SU-DHL-6 (cell line): ENCODE data around the gene TMED8.
"Not testable (repeated sequence)": the region's sequence is repeated elsewhere in the genome, so short reads cannot be mapped to it uniquely, and the experiment has no call there.

Experiments
- H2AFZ ChIP-seq: fragments of 200-600 bp; sonication (generic); 2 replicates; pipeline ENCODE4 v1.6.1; 2014; ENCODE audit warnings: low read depth, mild to moderate bottlenecking, moderate library complexity, mixed read lengths, antibody characterized with exemption, low read length; ENCODE audit not compliant: severe bottlenecking
- H3F3A ChIP-seq: fragments of 200-600 bp; shearing (Covaris generic); 2 replicates; pipeline ENCODE4 v1.6.0; 2016; ENCODE audit warnings: antibody characterized with exemption, mild to moderate bottlenecking; ENCODE audit not compliant: insufficient read depth
- H3K27ac ChIP-seq: fragments of 200-600 bp; sonication (generic); 2 replicates; pipeline ENCODE4 v1.5.1; 2016; ENCODE audit warnings: low read depth, mild to moderate bottlenecking, low read length, moderate library complexity, mixed read lengths
- H3K27me3 ChIP-seq: fragments of 200-600 bp; sonication (generic), shearing (Covaris generic); 2 replicates; pipeline ENCODE4 v1.6.0; 2014; ENCODE audit warnings: mild to moderate bottlenecking, low read length
- H3K36me3 ChIP-seq: fragments of 200-600 bp; sonication (generic); 2 replicates; pipeline ENCODE4 v1.6.1; 2014; ENCODE audit warnings: mild to moderate bottlenecking, low read length, mixed read lengths
- H3K4me2 ChIP-seq: fragments of 300-600, 200-600 bp; shearing (Covaris generic), sonication (generic); 2 replicates; pipeline ENCODE4 v1.6.0; 2014; ENCODE audit warnings: low read length, low read depth, mild to moderate bottlenecking; ENCODE audit not compliant: poor library complexity, severe bottlenecking
- H3K4me3 ChIP-seq: fragments of 200-600 bp; sonication (generic); 2 replicates; pipeline ENCODE4 v1.5.1; 2014; ENCODE audit warnings: antibody characterized with exemption, low read length, mild to moderate bottlenecking, mixed read lengths; ENCODE audit not compliant: insufficient read depth, poor library complexity, severe bottlenecking
- H3K79me2 ChIP-seq: fragments of 200-600 bp; sonication (generic); 2 replicates; pipeline ENCODE4 v1.6.1; 2014; ENCODE audit warnings: mild to moderate bottlenecking, low read length, moderate library complexity; ENCODE audit not compliant: insufficient read depth
- H3K9ac ChIP-seq: fragments of 200-600 bp; sonication (generic); 2 replicates; pipeline ENCODE4 v1.7.0; 2014; ENCODE audit warnings: mild to moderate bottlenecking, low read length
- H3K9me2 ChIP-seq: fragments of 200-600 bp; sonication (generic); replicated peaks from 2 replicates; pipeline ENCODE4 v1.6.1; 2014; ENCODE audit warnings: low read length; ENCODE audit not compliant: insufficient read depth
- H3K9me3 ChIP-seq: fragments of 200-600 bp; sonication (generic); 2 replicates; pipeline ENCODE4 v1.6.1; 2014; ENCODE audit warnings: low read length, mixed read lengths; ENCODE audit not compliant: insufficient read depth
- H4K20me1 ChIP-seq: fragments of 200-600 bp; sonication (generic); 2 replicates; pipeline ENCODE4 v1.6.1; 2014; ENCODE audit warnings: low read depth, mild to moderate bottlenecking, antibody characterized with exemption, low read length, moderate library complexity, mixed read lengths
- EZH2phosphoT487 ChIP-seq: fragments of 200-600 bp; sonication (generic), shearing (Covaris generic); conservative IDR thresholded peaks from 2 replicates; pipeline ENCODE4 v1.6.1; 2018; ENCODE audit warnings: mild to moderate bottlenecking, antibody characterized with exemption, low read length, moderate library complexity, mixed read lengths
- TF ChIP-seq, protein P1 (sequence below): fragments of 200-600 bp; sonication (generic); IDR thresholded peaks from one replicate; pipeline ENCODE4 v1.5.1; 2017; ENCODE audit warnings: antibody characterized with exemption, mild to moderate bottlenecking, low read length, moderate library complexity; ENCODE audit not compliant: insufficient read depth, poor library complexity, severe bottlenecking

TMED8 gene

DNA sequence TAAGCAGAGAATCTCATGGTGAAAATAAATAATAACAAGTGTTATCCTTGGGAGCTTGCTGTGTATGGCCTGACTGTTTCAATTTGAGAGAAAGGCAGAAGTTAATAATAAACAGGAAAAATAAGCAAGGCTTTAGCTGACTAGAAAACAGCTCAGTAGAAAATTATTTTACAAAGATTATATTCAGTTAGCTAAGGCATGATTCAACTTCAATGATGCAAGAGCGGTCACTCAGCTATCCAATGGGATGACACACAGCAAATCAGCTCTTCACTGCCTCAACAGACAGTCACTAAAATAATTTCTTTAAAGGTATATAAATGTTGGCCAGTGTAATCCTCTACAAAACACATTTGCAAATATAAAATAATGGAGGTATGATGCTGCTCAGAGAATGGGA, 37.5 kb downstream of the TMED8 start:
- Histone ChIP-seq H2AFZ (no peak overlapping the region), H4K20me1 (no peaks in the 10 kb centered on the region), H3K9ac (no peak overlapping the region), H3K79me2 (no peaks in the 10 kb centered on the region), H3K9me3 (no peaks in the 10 kb centered on the region), H3K4me2 (no peak overlapping the region), H3K9me2 (no peaks in the 10 kb centered on the region), H3K36me3 (no peaks in the 10 kb centered on the region), H3K4me3 (no peak overlapping the region), H3K27me3 (no peaks in the 10 kb centered on the region), H3F3A (peaks cover 2% of the 10 kb centered on the region), H3K27ac (no peak overlapping the region)
- no peak for TF ChIP-seq EZH2phosphoT487
- TF ChIP-seq, protein P1, sequence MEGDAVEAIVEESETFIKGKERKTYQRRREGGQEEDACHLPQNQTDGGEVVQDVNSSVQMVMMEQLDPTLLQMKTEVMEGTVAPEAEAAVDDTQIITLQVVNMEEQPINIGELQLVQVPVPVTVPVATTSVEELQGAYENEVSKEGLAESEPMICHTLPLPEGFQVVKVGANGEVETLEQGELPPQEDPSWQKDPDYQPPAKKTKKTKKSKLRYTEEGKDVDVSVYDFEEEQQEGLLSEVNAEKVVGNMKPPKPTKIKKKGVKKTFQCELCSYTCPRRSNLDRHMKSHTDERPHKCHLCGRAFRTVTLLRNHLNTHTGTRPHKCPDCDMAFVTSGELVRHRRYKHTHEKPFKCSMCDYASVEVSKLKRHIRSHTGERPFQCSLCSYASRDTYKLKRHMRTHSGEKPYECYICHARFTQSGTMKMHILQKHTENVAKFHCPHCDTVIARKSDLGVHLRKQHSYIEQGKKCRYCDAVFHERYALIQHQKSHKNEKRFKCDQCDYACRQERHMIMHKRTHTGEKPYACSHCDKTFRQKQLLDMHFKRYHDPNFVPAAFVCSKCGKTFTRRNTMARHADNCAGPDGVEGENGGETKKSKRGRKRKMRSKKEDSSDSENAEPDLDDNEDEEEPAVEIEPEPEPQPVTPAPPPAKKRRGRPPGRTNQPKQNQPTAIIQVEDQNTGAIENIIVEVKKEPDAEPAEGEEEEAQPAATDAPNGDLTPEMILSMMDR: no peak

DNA sequence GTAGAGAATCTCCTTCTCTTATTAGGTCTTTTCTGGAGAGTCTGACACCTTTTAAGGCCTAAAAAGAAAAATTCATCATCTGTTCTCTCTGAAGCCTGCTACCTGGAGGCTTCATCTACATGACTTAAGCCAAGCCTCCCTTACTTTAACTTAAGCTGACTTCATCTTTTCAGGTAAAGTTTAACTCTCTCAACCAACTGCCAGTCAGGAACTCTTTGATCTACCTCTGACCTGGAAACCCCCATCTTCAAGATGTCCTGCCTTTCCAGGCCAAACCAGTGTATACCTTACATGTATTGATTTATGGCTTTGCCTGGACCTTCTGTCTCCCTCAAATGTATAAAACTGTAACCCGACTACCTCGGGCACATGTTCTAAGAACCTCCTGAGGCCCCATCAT, 38.6 kb downstream of the TMED8 start:
- H3K27ac ChIP-seq: no peak overlapping the region
- H3K36me3 ChIP-seq: no peaks in the 10 kb centered on the region
- no peaks in the 10 kb centered on the region for H4K20me1 ChIP-seq
- no peaks in the 10 kb centered on the region for H3K27me3 ChIP-seq
- no peak for TF ChIP-seq EZH2phosphoT487
- TF ChIP-seq, protein P1: no peak
- no peak overlapping the region for H3K4me3 ChIP-seq
- no peak overlapping the region for H2AFZ ChIP-seq
- H3K9me2 ChIP-seq: no peaks in the 10 kb centered on the region
- no peak overlapping the region for H3K9ac ChIP-seq
- no peaks in the 10 kb centered on the region for H3K9me3 ChIP-seq
- no peaks in the 10 kb centered on the region for H3K79me2 ChIP-seq
- no peak overlapping the region for H3K4me2 ChIP-seq
- peaks cover 4% of the 10 kb centered on the region for H3F3A ChIP-seq

DNA sequence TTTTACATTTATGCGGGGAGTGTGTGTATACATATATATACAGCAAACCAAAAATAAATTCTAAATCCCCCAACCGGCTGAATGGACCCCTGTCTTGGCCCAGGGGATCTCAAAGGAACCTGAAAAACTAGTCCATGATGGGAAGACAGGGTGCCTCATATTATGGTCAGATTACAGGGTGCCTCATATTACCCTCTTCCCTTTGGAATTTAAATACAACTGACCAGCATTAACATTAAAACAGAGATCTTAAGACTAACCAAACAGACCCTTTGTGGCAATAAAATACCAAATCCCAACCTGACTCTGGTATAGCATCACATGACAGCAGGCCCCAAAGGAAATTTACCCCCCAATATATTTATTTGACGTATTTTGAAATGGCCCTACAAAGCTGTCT, 39.0 kb downstream of the TMED8 start:
- no peaks in the 10 kb centered on the region for H3K79me2 ChIP-seq
- H3K9me3 ChIP-seq: no peaks in the 10 kb centered on the region
- no peak for TF ChIP-seq EZH2phosphoT487
- TF ChIP-seq, protein P1: no peak
- H2AFZ ChIP-seq: no peak overlapping the region
- H3K27ac ChIP-seq: no peak overlapping the region
- no peak overlapping the region for H3K4me2 ChIP-seq
- peaks cover 4% of the 10 kb centered on the region for H3F3A ChIP-seq
- H4K20me1 ChIP-seq: no peaks in the 10 kb centered on the region
- no peaks in the 10 kb centered on the region for H3K9me2 ChIP-seq
- H3K36me3 ChIP-seq: no peaks in the 10 kb centered on the region
- no peak overlapping the region for H3K9ac ChIP-seq
- no peak overlapping the region for H3K4me3 ChIP-seq
- no peaks in the 10 kb centered on the region for H3K27me3 ChIP-seq

DNA sequence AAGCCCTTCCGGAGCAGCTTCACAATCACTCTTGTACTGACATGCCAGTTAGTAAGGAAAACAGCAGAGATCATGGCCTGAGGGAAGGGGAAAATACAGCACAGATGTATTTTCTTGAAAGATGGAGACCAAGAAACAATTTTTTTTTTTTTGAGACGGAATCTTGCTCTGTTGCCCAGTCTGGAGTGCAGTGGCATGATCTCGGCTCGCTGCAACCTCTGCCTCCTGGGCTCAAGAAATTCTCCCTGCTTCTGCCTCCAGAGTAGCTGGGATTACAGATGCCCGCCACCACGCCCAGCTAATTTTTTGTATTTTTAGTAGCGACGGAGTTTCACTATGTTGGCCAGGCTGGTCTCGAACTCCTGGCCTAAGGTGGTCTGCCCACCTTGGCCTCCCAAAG, 39.6 kb downstream of the TMED8 start:
- not testable (repeated sequence) for H3K27ac ChIP-seq, H3K9me2 ChIP-seq

More for the DNA sequence above, 39.6 kb downstream of the TMED8 start:
- not testable (repeated sequence) for H3K79me2 ChIP-seq, H3F3A ChIP-seq, H3K4me3 ChIP-seq, H3K36me3 ChIP-seq, H3K4me2 ChIP-seq, H2AFZ ChIP-seq, H3K9me3 ChIP-seq, H4K20me1 ChIP-seq, H3K9ac ChIP-seq, H3K27me3 ChIP-seq
